A549 (cell line): ENCODE results near the gene JARID2. TPM values are rescaled to one million over a fixed set of nuclear protein-coding genes. Genes with fewer than 3 reads are reported as not detected.

Experiments
- ATAC-seq, 2 experiments: fragments of 200-7000 bp in 1 of 2; fragments of >200 bp in 1 of 2; cut with Nextera tagmentation in 1 of 2; cut with Tn5 transposase in 1 of 2; 3 replicates each; pipeline versions ENCODE4 v1.8.0 to v1.9.1; 2018 to 2020; ENCODE audit warnings: mild to moderate bottlenecking in 1 of 2, moderate library complexity in 1 of 2
- CTCF ChIA-PET: fragments of 300-600 bp; sonication (Branson Sonifier 250); formaldehyde crosslinking; extraction: SDS; loops from one replicate; lab custom pipeline; 2021; ENCODE audit warnings: antibody characterized with exemption, inconsistent platforms; lab: Yijun Ruan, JAX
- POLR2A ChIA-PET: fragments of 350-600 bp; formaldehyde crosslinking; extraction: SDS; loops from one replicate; lab custom pipeline; 2021; ENCODE audit warnings: antibody characterized with exemption, inconsistent platforms; lab: Yijun Ruan, JAX
- DNase-seq, 2 experiments: peaks; one replicate each; pipeline versions ENCODE4 v3.0.0 to v3.0.0-alpha.2; 2011 to 2016; ENCODE audit warnings: low read depth in 1 of 2, low spot score in 1 of 2
- FAIRE-seq: peaks from 2 replicates; lab custom pipeline; 2011; peaks lifted over from hg19 to GRCh38; lab: Jason Lieb, UNC
- H3K27ac ChIP-seq, 2 experiments: fragments of >200 bp; sonication (Bioruptor Twin); formaldehyde crosslinking; 3 replicates each; pipeline ENCODE4 v1.5.1; 2016 to 2017
- H3K4me1 ChIP-seq: fragments of >200 bp; sonication (Bioruptor Twin); formaldehyde crosslinking; 3 replicates; pipeline ENCODE4 v1.6.1; 2016
- H3K4me2 ChIP-seq: fragments of >200 bp; sonication (Bioruptor Twin); formaldehyde crosslinking; 3 replicates; pipeline ENCODE4 v1.6.1; 2016
- H3K4me3 ChIP-seq: fragments of >200 bp; sonication (Bioruptor Twin); formaldehyde crosslinking; 3 replicates; pipeline ENCODE4 v1.5.1; 2016
- H3K9me3 ChIP-seq: fragments of >200 bp; sonication (Bioruptor Twin); formaldehyde crosslinking; 3 replicates; pipeline ENCODE4 v1.6.1; 2016
- CBX2 ChIP-seq: fragments of 200-600 bp; sonication (generic); IDR thresholded peaks from 2 replicates; pipeline ENCODE4 v1.6.1; 2016; ENCODE audit warnings: low read depth, mild to moderate bottlenecking, borderline replicate concordance
- CBX8 ChIP-seq: fragments of 200-600 bp; sonication (generic); IDR thresholded peaks from 2 replicates; pipeline ENCODE4 v1.6.1; 2016
- E2F6 ChIP-seq: IDR thresholded peaks from 2 replicates; pipeline ENCODE4 v1.6.1; 2012; ENCODE audit warnings: low read depth, borderline replicate concordance
- EHF ChIP-seq: fragments of 250-450 bp; sonication (Bioruptor Pico); IDR thresholded peaks from 2 replicates; pipeline ENCODE4 v1.5.0; 2020; ENCODE audit warnings: mild to moderate bottlenecking
- EHMT2 ChIP-seq: fragments of 200-600 bp; sonication (generic); IDR thresholded peaks from 2 replicates; pipeline ENCODE4 v1.6.1; 2016; ENCODE audit warnings: antibody characterized with exemption, low read depth, mild to moderate bottlenecking, moderate library complexity
- ELK1 ChIP-seq: fragments of 150-350 bp; IDR thresholded peaks from 2 replicates; pipeline ENCODE4 v1.6.1; 2014; ENCODE audit warnings: low read depth, mild to moderate bottlenecking, low read length
- EP300 ChIP-seq, 2 experiments: fragments of >200 bp; sonication (Bioruptor Twin); formaldehyde crosslinking; IDR thresholded peaks; 2 replicates in 1 of 2; 3 replicates in 1 of 2; pipeline ENCODE4 v1.6.1; 2016 to 2017
- ESRRA ChIP-seq: fragments of 150-350 bp; IDR thresholded peaks from 2 replicates; pipeline ENCODE4 v1.6.1; 2014; ENCODE audit warnings: mild to moderate bottlenecking, low read length, borderline replicate concordance
- GATA3 ChIP-seq: IDR thresholded peaks from 2 replicates; pipeline ENCODE4 v1.6.1; 2012; ENCODE audit warnings: borderline replicate concordance
- HEYL ChIP-seq: fragments of 250-450 bp; sonication (Bioruptor Pico); IDR thresholded peaks from 2 replicates; pipeline ENCODE4 v1.8.0; 2021; ENCODE audit warnings: mild to moderate bottlenecking, moderate library complexity
- HOXA7 ChIP-seq: fragments of 250-450 bp; sonication (Bioruptor Pico); IDR thresholded peaks from 2 replicates; pipeline ENCODE4 v1.5.0; 2020; ENCODE audit warnings: mild to moderate bottlenecking, moderate library complexity
- HOXB5 ChIP-seq: fragments of 250-450 bp; sonication (Bioruptor Pico); IDR thresholded peaks from 2 replicates; pipeline ENCODE4 v1.5.0; 2020; ENCODE audit warnings: mild to moderate bottlenecking, moderate library complexity
- JUN ChIP-seq, 2 experiments: fragments of >200 bp; sonication (Bioruptor Twin); formaldehyde crosslinking; IDR thresholded peaks; 2 replicates in 1 of 2; 3 replicates in 1 of 2; pipeline ENCODE4 v1.6.1; 2016 to 2017
- JUNB ChIP-seq: fragments of >200 bp; sonication (Bioruptor Twin); formaldehyde crosslinking; IDR thresholded peaks from 2 replicates; pipeline ENCODE4 v1.6.1; 2016
- KDM5A ChIP-seq: fragments of 200-600 bp; sonication (generic); IDR thresholded peaks from 2 replicates; pipeline ENCODE4 v1.6.1; 2016; ENCODE audit warnings: antibody characterized with exemption, mild to moderate bottlenecking
- NFE2L2 ChIP-seq: fragments of 150-350 bp; conservative IDR thresholded peaks from 2 replicates; pipeline ENCODE4 v1.6.1; 2014; ENCODE audit warnings: low read length
- NPAS2 ChIP-seq: fragments of 250-450 bp; sonication (Bioruptor Pico); IDR thresholded peaks from 2 replicates; pipeline ENCODE4 v1.8.0; 2022; ENCODE audit warnings: mild to moderate bottlenecking, moderate library complexity, borderline replicate concordance
- PHF8 ChIP-seq: fragments of 200-600 bp; sonication (generic); IDR thresholded peaks from 2 replicates; pipeline ENCODE4 v1.6.1; 2016; ENCODE audit warnings: low read depth, mild to moderate bottlenecking, antibody characterized with exemption, moderate library complexity, borderline replicate concordance
- POLR2A ChIP-seq: IDR thresholded peaks from 2 replicates; pipeline ENCODE4 v1.6.1; 2012; ENCODE audit warnings: mild to moderate bottlenecking, low read length
- POLR2AphosphoS2 ChIP-seq: conservative IDR thresholded peaks from 2 replicates; pipeline ENCODE4 v1.6.1; 2012; ENCODE audit warnings: low read length, improper control_type of control experiment, inconsistent platforms
- REST ChIP-seq: fragments of 200-600 bp; sonication (generic); IDR thresholded peaks from 2 replicates; pipeline ENCODE4 v1.6.1; 2016; ENCODE audit warnings: antibody characterized with exemption, mild to moderate bottlenecking, moderate library complexity
- RFX5 ChIP-seq: fragments of 450-650 bp; IDR thresholded peaks from 2 replicates; pipeline ENCODE4 v1.7.1; 2014; ENCODE audit warnings: antibody characterized with exemption, mild to moderate bottlenecking, moderate library complexity
- SMC3 ChIP-seq: fragments of >200 bp; sonication (Bioruptor Twin); formaldehyde crosslinking; IDR thresholded peaks from 3 replicates; pipeline ENCODE4 v1.6.1; 2018; ENCODE audit warnings: inconsistent platforms
- USF2 ChIP-seq: fragments of 450-650 bp; IDR thresholded peaks from 2 replicates; pipeline ENCODE4 v1.6.1; 2014; ENCODE audit warnings: antibody characterized with exemption
- ZFP36 ChIP-seq: fragments of 450-650 bp; IDR thresholded peaks from 2 replicates; pipeline ENCODE4 v1.6.1; 2014; ENCODE audit warnings: borderline replicate concordance; ENCODE audit not compliant: partially characterized antibody
- ZSCAN20 ChIP-seq: fragments of 250-450 bp; sonication (Bioruptor Pico); IDR thresholded peaks from 2 replicates; pipeline ENCODE4 v1.8.0; 2022; ENCODE audit warnings: mild to moderate bottlenecking, moderate library complexity
- WGBS: methylation state at CpG from one replicate; pipeline ENCODE4 v1.1.6; 2017; ENCODE audit errors: missing lambda C conversion rate; 5-methylcytosine and 5-hydroxymethylcytosine counted together
- polyA plus RNA-seq, 4 experiments: library from polyadenylated mRNA; depleted of rRNA in 3 of 4; stranded (reverse); fragments of >200 nt; fragmentation: RNase III in 1 of 4; extraction: RNeasy Plus Mini Kit Qiagen cat#74134 plus additional on column Dnase treatment in 1 of 4; gene quantifications; 2 replicates in 3 of 4; 3 replicates in 1 of 4; pipeline ENCODE4 v1.2.3, GENCODE V29; 2011 to 2017

JARID2 gene
- polyA plus RNA-seq, 2 of the 4 experiments (the other 2 are of a cell fraction): 7.8 to 8.3 TPM

- Histone ChIP-seq H3K9me3 (no peaks in the 10 kb centered on the region), H3K4me3 (no peak overlapping the region), H3K4me2 (no peak overlapping the region), H3K4me1 (peaks cover 5% of the 10 kb centered on the region; the same call in 2 of the 3 replicates), H3K27ac (no peak overlapping the region)
- ChIA-PET POLR2A (no interaction called here), CTCF (no interaction called here)
- ATAC-seq: no peak
- DNase-seq: no peak
- FAIRE-seq: no peak
- TF ChIP-seq HEYL (CRISPR knock-in tag): no peak
- no peak for TF ChIP-seq ZFP36
- no peak for TF ChIP-seq NFE2L2
- TF ChIP-seq PHF8: no peak
- TF ChIP-seq HOXA7 (CRISPR knock-in tag): no peak
- TF ChIP-seq USF2: no peak
- no peak for TF ChIP-seq ESRRA
- no peak for TF ChIP-seq ELK1
- TF ChIP-seq EHMT2: no peak
- no peak for TF ChIP-seq POLR2A
- 96% methylated on average over 13 of the region's 13 CpGs for WGBS
These were observed 45.3 kb downstream of the JARID2 start for GRCh38 chr6:15290962-15291704.

GRCh38 chr6:15292721-15293302 is 46.9 kb downstream of the JARID2 start:
- Histone ChIP-seq H3K4me2 (no peak overlapping the region), H3K4me1 (peaks cover 5% of the 10 kb centered on the region; the same call in 1 of the 3 replicates), H3K9me3 (no peaks in the 10 kb centered on the region), H3K27ac (no peak overlapping the region), H3K4me3 (no peak overlapping the region)
- ChIA-PET CTCF (no interaction called here), POLR2A (no interaction called here)
- TF ChIP-seq REST (no peak), RFX5 (no peak), SMC3 (no peak), CBX8 (no peak), NPAS2 (CRISPR knock-in tag) (no peak), GATA3 (no peak), JUNB (no peak), KDM5A (no peak), EHF (CRISPR knock-in tag) (no peak), E2F6 (no peak), CBX2 (no peak), EP300 (IDR thresholded peaks at IDR 0.05) (no peak), ZSCAN20 (CRISPR knock-in tag) (no peak), NFE2L2 (no peak), POLR2AphosphoS2 (no peak), JUN (IDR thresholded peaks at IDR 0.05) (no peak), HOXB5 (no peak)
- WGBS: 89% methylated on average over 7 of the region's 7 CpGs
- ATAC-seq: no peak
- FAIRE-seq: no peak
- no peak for DNase-seq
